Brain microvascular endothelial cell (primary cell): ENCODE measurements around the gene GATB.

ENCODE experiments used
- DNase-seq: peaks from one replicate; pipeline ENCODE4 v3.0.0-alpha.2; 2020
- H3K27ac ChIP-seq: fragments of 250-450 bp; sonication (Bioruptor Pico); 2 replicates; pipeline ENCODE4 v1.5.1; 2020; ENCODE audit warnings: mild to moderate bottlenecking, moderate library complexity
- H3K27me3 ChIP-seq: fragments of 250-450 bp; sonication (Bioruptor Pico); replicated peaks from 2 replicates; pipeline ENCODE4 v1.5.1; 2020; ENCODE audit warnings: mild to moderate bottlenecking
- H3K36me3 ChIP-seq: fragments of 250-450 bp; sonication (Bioruptor Pico); replicated peaks from 2 replicates; pipeline ENCODE4 v1.5.1; 2020; ENCODE audit warnings: mild to moderate bottlenecking
- H3K4me3 ChIP-seq: 2 replicates; pipeline ENCODE4 v1.5.1; 2011; ENCODE audit warnings: low read depth, mild to moderate bottlenecking, control low read depth, low read length, moderate library complexity
- in situ Hi-C: cut with HindIII; loops from 2 replicates; pipeline ENCODE4 v1.10.0; 2017; ENCODE audit warnings: low sequenced_read_pairs, low pct_ligation_motif_present
- TF ChIP-seq, protein P1 (sequence below): IDR thresholded peaks from 2 replicates; pipeline ENCODE4 v1.5.1; 2011; ENCODE audit warnings: low read depth, mild to moderate bottlenecking, moderate library complexity, low read length, control low read depth, inconsistent platforms; ENCODE audit errors: missing control alignments

GATB gene

GRCh38 chr4:151665785-151666127, 95.1 kb downstream of the GATB start:
- no peak overlapping the region for H3K27ac ChIP-seq
- TF ChIP-seq, protein P1, sequence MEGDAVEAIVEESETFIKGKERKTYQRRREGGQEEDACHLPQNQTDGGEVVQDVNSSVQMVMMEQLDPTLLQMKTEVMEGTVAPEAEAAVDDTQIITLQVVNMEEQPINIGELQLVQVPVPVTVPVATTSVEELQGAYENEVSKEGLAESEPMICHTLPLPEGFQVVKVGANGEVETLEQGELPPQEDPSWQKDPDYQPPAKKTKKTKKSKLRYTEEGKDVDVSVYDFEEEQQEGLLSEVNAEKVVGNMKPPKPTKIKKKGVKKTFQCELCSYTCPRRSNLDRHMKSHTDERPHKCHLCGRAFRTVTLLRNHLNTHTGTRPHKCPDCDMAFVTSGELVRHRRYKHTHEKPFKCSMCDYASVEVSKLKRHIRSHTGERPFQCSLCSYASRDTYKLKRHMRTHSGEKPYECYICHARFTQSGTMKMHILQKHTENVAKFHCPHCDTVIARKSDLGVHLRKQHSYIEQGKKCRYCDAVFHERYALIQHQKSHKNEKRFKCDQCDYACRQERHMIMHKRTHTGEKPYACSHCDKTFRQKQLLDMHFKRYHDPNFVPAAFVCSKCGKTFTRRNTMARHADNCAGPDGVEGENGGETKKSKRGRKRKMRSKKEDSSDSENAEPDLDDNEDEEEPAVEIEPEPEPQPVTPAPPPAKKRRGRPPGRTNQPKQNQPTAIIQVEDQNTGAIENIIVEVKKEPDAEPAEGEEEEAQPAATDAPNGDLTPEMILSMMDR, result no peak
- no peak for DNase-seq
- no peak overlapping the region for H3K4me3 ChIP-seq
- no peaks in the 10 kb centered on the region for H3K27me3 ChIP-seq
- H3K36me3 ChIP-seq, result no peaks in the 10 kb centered on the region
- in situ Hi-C loops, result no loop called here

DNA sequence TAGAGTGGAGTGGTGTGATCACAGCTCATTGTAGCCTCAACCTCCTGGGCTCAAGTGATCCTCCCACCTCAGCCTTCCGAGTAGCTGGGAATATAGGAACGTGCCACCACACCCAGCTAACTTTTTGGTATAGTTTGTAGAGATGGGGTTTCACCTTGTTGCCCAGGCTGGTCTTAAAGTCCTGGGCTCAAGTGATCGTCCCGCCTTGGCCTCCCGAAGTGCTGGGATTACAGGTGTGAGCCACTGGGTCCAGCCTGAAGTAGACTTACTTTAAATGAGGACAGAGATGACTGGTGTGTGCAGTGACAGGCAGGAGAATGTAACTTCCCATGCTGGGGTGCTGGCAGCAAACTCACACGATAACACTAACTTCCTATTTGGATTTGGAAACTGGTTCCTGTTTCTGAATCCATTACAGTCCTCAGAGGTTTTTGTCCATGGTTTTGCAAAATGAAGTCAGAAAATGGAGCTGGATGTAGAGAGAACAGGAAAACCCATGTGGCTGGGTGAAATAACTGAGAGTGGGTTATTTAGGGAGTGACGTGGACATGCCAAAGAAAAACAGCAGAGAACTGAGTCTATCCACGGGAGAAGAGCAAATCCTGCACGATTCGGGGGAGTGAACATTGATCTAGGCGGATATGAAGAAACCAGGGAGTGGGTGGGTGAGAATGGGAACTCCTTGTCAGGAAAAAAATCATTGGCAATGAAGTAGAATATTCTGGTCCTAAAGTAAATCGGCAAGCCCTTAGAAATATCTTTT, 95.6 kb downstream of the GATB start:
- in situ Hi-C loops, result no loop called here
- TF ChIP-seq, protein P1, result no peak
- H3K27me3 ChIP-seq, result no peaks in the 10 kb centered on the region
- no peak for DNase-seq
- no peak overlapping the region for H3K4me3 ChIP-seq
- no peaks in the 10 kb centered on the region for H3K36me3 ChIP-seq
- no peak overlapping the region for H3K27ac ChIP-seq

GRCh38 chr4:151664289-151664688, 96.5 kb downstream of the GATB start:
- no peaks in the 10 kb centered on the region for H3K27me3 ChIP-seq
- no peak overlapping the region for H3K27ac ChIP-seq
- no peak for DNase-seq
- H3K4me3 ChIP-seq, result no peak overlapping the region
- no peaks in the 10 kb centered on the region for H3K36me3 ChIP-seq
- in situ Hi-C loops, result no loop called here
- TF ChIP-seq, protein P1, result no peak

- TF ChIP-seq, protein P1, result no peak
- H3K27me3 ChIP-seq, result no peaks in the 10 kb centered on the region
- no peak overlapping the region for H3K27ac ChIP-seq
- no peak overlapping the region for H3K4me3 ChIP-seq
- no peak for DNase-seq
- in situ Hi-C loops, result no loop called here
- no peaks in the 10 kb centered on the region for H3K36me3 ChIP-seq
Observed at GRCh38 chr4:151663109-151663508, 97.7 kb downstream of the GATB start.

GRCh38 chr4:151661873-151662272, 98.9 kb downstream of the GATB start:
- Histone ChIP-seq H3K27ac (no peak overlapping the region), H3K27me3 (no peaks in the 10 kb centered on the region), H3K36me3 (no peaks in the 10 kb centered on the region), H3K4me3 (no peak overlapping the region)
- in situ Hi-C loops, result no loop called here
- TF ChIP-seq, protein P1, result no peak
- no peak for DNase-seq

DNA sequence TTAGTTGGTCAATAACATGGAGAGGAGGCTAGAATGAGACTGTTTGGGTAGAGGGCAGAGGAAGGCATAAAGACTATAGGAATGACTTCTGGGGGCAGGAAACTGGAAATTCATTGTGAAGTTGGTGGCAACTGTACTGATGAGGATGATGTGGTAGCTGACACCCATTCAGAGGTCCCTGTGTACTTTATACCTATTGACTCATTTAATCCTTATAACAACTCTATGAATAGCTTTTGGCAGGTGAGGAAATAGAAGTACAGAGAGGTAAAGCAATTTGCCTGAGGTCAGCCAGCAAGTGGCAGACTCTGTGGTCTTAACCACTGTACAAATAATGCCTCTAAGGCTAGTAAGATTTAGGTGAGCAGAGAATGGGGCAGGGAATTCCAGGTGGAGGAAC, 100.1 kb downstream of the GATB start:
- in situ Hi-C loops, result no loop called here
- no peak for DNase-seq
- no peak overlapping the region for H3K4me3 ChIP-seq

More for the DNA sequence above, 100.1 kb downstream of the GATB start:
- TF ChIP-seq, protein P1, result no peak
- Histone ChIP-seq H3K36me3 (no peaks in the 10 kb centered on the region), H3K27ac (no peak overlapping the region), H3K27me3 (no peaks in the 10 kb centered on the region)
